ENCODE data around the gene LHX6. TPM values are rescaled to one million over a fixed set of nuclear protein-coding genes. Genes with fewer than 3 reads are reported as not detected.
A peak's percentile ranks its signal among the peaks of the same experiment; 100 is the strongest.

Gene LHX6
- total RNA-seq, 1 experiment from 2014 or later = 1.8 TPM

DNA sequence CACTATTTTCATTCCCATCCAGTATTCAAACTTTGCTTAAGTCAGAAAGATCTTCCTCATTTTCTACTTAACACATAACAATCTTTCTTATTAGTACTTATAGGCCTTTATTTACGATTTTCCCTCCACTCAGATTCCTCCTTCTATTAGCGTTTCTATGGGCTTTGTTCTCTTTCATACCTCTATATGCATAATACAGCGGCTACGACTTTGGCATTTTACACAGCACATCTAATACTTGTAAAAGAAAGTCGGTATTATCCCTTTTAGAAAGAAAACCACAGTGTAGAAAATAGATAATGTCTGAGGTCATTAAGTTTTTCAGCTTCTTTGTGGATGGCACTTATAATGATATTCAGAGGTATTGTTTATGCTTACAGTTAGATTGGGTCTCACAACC is 27.4 kb upstream of the LHX6 start:
- DNase-seq = no peak
- Mint-ChIP-seq H3K27me3 (ENCODE audit: low read depth) (no peaks in the 10 kb centered on the region), H3K4me1 (peaks cover 26 to 27% of the 10 kb centered on the region in 2 experiments), H3K27ac (peak overlapping the region; percentile 4 to 80 (median 10); a peak in 4 of 7 replicates), H3K4me3 (no peak overlapping the region), H3K9me3 (no peaks in the 10 kb centered on the region), H3K36me3 (ENCODE audit: insufficient read depth in 1 of 3, low read depth in 3 of 3) (peaks cover 6 to 42% (median 17%) of the 10 kb centered on the region in 3 experiments)
- Histone ChIP-seq H2BK12ac (ENCODE audit: insufficient read length, low read depth, low read length) (no peak overlapping the region), H4K8ac (replicated peaks; ENCODE audit: insufficient read length, low read depth, low read length) (no peak overlapping the region), H2BK120ac (ENCODE audit: low read depth, low read length, poor library complexity, severe bottlenecking) (no peak overlapping the region), H3K4me2 (ENCODE audit: insufficient read depth, insufficient read length, low read length) (no peak overlapping the region), H4K91ac (ENCODE audit: insufficient read length, low read depth, low read length) (no peak overlapping the region), H3K79me2 (ENCODE audit: insufficient read depth, low read length) (no peaks in the 10 kb centered on the region), H3K27me3 (ENCODE audit: insufficient read depth, low read length) (no peaks in the 10 kb centered on the region), H3K4me1 (ENCODE audit: insufficient read depth, low read length) (peaks cover 8% of the 10 kb centered on the region), H3K79me1 (ENCODE audit: insufficient read depth, low read depth, low read length, poor library complexity, severe bottlenecking) (peaks cover 5% of the 10 kb centered on the region), H3K23me2 (ENCODE audit: insufficient read length, low read depth, low read length, poor library complexity, severe bottlenecking) (no peaks in the 10 kb centered on the region), H3K4ac (ENCODE audit: low read depth, low read length) (no peak overlapping the region), H4K20me1 (ENCODE audit: control insufficient read depth, insufficient read depth, insufficient read length) (no peaks in the 10 kb centered on the region), H3T11ph (ENCODE audit: low read length) (no peak overlapping the region), H2AK5ac (ENCODE audit: insufficient read length, low read length) (no peak overlapping the region), H2BK15ac (ENCODE audit: low read depth, low read length) (no peak overlapping the region), H3K14ac (ENCODE audit: insufficient read depth, low read length) (no peak overlapping the region), H3K23ac (ENCODE audit: insufficient read length, low read depth, low read length) (no peak overlapping the region), H3K9me3 (ENCODE audit: control insufficient read depth, low read depth, low read length) (no peaks in the 10 kb centered on the region), H4K5ac (ENCODE audit: insufficient read length, low read depth, low read length) (no peak overlapping the region), H3K9ac (ENCODE audit: extremely low read depth, insufficient read length, low read length) (no peak overlapping the region), H2BK5ac (ENCODE audit: insufficient read length, low read length) (no peak overlapping the region), H2AFZ (ENCODE audit: low read length) (no peak overlapping the region), H3K27ac (ENCODE audit: insufficient read length, low read depth, low read length) (no peak overlapping the region), H3K56ac (ENCODE audit: insufficient read length, low read depth, low read length) (no peak overlapping the region), H2BK20ac (ENCODE audit: low read depth, low read length, poor library complexity, severe bottlenecking) (no peak overlapping the region), H3K18ac (ENCODE audit: insufficient read length, low read depth, low read length) (no peak overlapping the region)
- no CpG with 5 or more reads among the region's 5 CpGs for WGBS (ENCODE audit: extremely low coverage, insufficient read length, low lambda C conversion rate)
- TF ChIP-seq, protein P1, sequence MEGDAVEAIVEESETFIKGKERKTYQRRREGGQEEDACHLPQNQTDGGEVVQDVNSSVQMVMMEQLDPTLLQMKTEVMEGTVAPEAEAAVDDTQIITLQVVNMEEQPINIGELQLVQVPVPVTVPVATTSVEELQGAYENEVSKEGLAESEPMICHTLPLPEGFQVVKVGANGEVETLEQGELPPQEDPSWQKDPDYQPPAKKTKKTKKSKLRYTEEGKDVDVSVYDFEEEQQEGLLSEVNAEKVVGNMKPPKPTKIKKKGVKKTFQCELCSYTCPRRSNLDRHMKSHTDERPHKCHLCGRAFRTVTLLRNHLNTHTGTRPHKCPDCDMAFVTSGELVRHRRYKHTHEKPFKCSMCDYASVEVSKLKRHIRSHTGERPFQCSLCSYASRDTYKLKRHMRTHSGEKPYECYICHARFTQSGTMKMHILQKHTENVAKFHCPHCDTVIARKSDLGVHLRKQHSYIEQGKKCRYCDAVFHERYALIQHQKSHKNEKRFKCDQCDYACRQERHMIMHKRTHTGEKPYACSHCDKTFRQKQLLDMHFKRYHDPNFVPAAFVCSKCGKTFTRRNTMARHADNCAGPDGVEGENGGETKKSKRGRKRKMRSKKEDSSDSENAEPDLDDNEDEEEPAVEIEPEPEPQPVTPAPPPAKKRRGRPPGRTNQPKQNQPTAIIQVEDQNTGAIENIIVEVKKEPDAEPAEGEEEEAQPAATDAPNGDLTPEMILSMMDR (conservative IDR thresholded peaks at IDR 0.05) = no peak

Measured in H9 (cell line).